Retina (tissue), 1 donor: ENCODE results near the gene DCBLD2.

Experiments
- DNase-seq: peaks from one replicate; pipeline ENCODE4 v3.0.0-alpha.2; 2016

Gene DCBLD2

DNA sequence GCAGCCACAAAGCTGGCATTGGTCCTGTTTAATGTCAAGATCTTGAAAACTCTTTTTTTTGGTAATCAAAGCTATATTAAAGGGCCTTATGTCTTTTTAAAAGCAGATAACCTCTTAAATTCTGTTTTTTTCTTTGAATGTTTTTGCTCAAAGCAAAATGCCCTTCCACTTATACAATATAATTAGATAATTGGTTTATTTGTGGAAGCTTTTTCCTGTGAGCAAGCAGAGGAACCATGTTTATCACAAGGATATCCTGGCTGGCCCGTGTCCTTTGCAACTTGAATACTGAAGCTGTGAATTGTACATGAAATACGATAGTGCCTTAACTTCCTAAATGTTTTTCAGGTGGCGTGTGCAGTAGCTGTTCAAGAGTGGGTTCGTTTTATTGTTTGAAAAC lies 135.8 kb downstream of the DCBLD2 start:
- DNase-seq = no peak

DNA sequence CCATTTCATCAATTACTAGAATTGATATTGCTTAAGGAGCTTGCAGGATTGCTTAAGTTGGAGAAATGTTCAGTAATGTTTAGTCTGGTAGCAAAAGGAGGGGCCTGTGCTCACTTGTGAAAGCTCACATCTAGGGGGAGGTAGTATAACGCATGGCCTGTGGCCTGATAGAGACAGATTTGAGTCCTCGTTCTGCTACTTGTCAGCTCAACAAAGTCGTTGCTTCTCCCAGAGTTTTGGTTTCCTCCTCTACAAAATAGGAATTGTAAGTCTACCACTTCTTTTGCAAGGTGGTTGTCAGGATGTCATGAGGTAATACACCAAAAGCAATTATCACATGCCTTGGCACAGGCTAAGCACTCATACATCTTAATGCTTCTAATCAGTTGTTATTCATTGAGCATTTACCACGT lies 137.0 kb downstream of the DCBLD2 start:
- DNase-seq = no peak

DNA sequence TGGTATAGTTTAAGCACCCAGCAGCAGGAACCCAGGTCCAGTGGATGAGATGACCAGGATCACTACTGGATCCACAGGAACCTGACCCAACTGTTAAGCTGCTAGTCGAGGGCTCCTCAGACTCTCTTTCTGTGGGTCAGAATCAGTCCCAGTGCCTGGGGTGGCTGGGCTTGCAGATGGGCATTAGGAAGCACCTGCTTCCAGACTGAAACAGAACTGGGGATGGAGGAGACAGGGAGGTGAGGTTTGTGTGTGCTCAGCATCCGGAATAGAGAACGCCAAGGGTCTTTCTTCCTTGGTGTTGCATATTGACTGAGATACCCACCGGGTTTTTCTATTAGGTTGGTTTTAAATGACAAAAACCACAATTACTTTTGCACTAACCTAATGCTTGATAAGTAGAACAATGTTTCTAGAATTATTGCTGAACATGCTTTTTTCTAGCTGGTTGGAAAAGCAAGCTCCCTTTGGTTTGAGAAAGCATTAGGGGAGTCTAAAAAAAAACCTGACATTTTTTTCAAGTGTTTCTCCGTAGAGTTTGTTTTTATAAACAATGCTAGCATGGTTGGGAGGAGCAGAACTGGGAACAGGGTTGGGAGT lies 137.6 kb downstream of the DCBLD2 start:
- no peak for DNase-seq

DNA sequence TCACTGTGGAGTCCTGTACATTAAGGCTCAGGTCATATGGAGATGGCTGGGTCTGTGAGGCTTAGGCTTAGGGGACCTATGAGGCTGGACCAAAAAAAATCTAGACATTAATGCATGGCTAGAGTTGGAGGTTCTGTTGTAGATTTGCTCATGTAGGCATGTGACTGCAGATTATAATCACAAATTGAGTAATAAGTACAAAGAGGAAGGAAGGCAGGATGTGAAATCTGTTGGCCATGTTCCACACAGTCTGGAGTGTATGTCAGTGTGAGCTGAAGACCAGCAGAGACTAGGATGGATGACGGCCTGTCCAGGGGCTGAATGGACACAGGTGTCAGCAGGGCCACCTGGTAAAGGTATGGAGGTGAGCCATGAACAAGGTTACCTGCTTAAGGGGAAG lies 138.4 kb downstream of the DCBLD2 start, which contains the start of gene ST3GAL6:
Gene ST3GAL6, plus strand, starts transcription at position 265 of the 400 bp plus-strand sequence. CDS start 5,101 bp downstream, outside the sequence.
- DNase-seq = no peak

DNA sequence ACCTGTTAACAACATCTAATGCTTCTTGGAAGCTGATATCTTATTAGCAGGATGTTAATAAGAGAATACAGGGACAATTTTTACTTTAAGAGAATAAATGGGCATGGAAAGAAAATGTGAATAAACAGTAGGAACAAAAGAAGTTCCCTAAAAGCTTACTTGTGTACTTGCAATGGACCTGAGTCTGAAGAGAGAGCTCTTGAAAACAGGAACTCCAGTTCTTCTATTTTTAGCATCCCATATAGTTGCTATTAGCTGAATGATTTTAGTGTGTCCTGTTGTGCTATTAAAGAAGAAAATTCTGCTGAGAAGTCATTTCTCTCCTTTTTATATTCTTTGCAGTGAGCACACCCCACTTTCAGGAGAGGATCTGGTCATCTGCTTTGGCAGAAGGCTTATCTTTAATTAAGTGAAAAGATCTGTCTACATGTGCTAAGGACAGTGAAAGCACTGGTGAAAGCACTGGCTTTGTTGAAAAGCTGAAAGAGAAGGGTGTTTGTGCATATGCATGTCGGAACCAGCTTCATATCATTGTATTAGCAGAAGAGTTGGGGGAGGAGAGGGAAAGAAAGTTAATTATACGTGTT lies 139.8 kb downstream of the DCBLD2 start:
- no peak for DNase-seq

DNA sequence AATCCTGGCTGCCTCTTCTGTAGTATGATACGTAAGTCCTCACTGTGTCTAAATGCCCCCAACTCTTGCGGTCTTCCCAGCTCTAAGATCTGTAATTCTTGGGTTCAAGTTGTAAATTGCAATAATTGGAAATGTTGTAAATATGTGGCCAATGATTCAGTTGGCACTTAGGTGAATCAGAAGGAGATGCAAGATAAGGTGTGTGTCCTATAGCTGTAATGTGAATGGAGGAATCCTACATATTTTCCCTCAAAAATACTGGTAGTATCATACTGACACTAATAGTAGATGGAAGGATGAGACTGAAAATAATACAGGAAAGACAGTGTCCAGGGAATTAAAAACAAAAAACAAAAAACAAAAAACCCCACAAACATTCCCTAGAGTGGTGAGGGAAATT lies 141.9 kb downstream of the DCBLD2 start:
- no peak for DNase-seq

DNA sequence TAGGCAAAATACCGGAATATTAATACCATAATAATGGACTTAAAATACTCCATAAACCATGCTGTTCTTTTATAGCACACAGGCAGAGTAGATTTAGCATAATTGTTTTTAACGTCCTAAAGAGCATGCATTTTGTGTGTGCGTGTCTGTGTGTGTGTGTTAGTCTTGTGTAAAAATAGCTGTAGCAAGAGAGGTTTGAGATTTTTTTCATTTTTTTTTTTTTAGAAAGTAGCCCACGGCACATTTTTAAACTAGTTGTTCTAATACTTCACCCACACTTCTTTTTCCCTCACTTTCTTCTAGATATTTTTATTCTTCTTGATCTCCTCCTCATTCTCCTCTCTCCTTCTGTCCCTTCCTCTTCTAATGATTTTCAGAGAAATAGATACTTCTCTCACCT lies 145.9 kb downstream of the DCBLD2 start:
- DNase-seq = no peak

DNA sequence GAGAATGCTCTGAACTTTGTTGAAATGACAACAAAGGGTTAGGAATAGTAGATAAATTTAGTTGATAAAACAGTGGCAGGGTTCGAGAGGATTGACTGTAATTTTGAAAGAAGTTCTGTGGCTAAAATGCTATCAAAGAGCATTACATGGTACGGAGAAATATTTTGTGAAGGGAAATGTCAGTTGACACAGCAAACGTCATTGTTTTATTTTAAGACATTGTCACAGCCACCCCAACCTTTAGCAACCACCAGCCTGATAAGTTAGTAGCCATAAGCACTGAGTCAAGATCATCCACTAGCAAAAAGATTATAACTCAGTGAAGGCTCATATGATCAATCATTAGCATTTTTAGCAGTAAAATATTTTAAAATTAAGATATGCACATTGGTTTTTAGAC lies 147.0 kb downstream of the DCBLD2 start:
- DNase-seq = no peak

DNA sequence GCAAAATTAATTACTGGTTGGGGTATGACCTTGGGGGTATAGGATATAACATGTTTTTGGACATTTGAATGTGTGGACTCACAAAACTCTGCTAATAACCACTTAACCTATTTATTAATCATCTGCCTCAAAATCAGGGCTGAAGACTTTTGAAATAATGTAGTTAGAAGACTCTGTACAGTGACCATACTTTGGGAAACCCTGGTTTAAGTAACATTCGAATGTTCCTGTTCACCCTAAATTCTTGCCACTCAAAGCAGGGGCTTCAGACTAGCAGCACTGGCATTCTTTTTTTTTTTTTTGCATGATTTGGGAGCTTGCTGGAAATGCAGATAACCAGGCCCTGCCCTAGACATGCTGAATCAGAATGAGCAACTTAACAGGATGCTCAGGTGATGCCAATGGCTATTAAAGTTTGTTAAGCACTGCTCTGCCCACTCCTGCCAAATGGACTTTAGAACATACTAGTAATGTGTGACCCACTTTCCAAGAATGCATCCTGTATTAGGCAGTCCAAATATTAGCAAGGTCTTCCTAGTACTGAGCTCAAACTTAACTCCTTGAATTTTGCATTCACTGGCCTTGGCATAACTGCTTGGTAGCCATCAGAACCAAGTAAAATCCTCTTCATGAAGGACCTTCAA lies 151.1 kb downstream of the DCBLD2 start:
- DNase-seq = no peak

DNA sequence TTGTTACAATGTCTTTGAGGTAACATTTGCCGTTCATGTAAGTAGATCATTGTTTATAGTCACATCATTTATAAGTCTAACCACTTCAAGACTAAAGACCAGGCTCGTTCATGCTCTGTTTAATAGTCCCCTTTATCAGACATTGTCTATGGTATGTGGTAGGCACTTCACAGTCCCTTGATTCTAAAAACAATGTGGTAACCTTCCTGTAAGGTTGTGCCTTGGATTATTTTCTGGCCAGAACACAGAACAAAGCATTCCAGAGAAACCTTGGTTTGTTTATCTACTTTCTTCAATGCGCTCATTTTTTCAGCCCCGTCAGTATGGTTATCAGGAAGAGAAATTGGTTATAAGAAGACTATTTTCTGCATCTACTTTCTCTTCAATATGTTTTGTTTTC lies 154.6 kb downstream of the DCBLD2 start:
- no peak for DNase-seq

DNA sequence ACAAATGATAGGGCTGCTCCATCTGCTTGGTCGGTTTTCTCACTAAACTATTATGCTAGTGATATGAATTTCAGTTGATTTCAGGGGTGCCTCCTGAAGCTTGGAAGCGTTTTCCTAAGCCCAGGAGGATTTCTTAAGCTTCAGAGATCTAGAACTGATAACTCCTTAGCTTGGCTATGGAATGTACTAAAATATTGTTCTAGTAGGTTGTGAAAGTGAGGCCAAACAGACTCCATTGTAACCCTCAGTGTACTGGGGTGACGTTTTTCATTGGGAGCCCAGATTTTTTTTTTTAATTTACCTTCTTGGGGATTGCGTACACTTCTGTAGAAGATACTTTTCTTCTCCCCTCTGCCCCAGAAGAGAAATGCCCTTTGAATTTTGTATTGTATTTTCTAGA lies 155.4 kb downstream of the DCBLD2 start:
- no peak for DNase-seq
